Lung (tissue), 12 donors: ENCODE results near the gene FANCC. TPM values are rescaled to one million over a fixed set of nuclear protein-coding genes. Genes with fewer than 3 reads are reported as not detected.

Source experiments
- ATAC-seq: fragments of 200-7000 bp; cut with Tn5 transposase; one replicate; pipeline ENCODE4 v1.9.1; 2020; ENCODE audit warnings: moderate number of reproducible peaks; ENCODE audit not compliant: insufficient read depth, low FRiP score
- DNase-seq, 3 donors: peaks; one replicate each; pipeline ENCODE4 v3.0.0-alpha.2; 2013 to 2017
- H3K27ac ChIP-seq, 2 donors: one replicate each; pipeline ENCODE4 v1.5.1; 2013; ENCODE audit warnings: mild to moderate bottlenecking in 2 of 2, moderate library complexity in 2 of 2, control low read depth in 1 of 2, inconsistent platforms in 1 of 2, low read depth in 1 of 2, low read length in 1 of 2
- H3K27me3 ChIP-seq, 3 donors: one replicate each; pipeline ENCODE4 v1.5.1; 2013; ENCODE audit warnings: low read length in 2 of 3; ENCODE audit not compliant: control insufficient read depth in 3 of 3, insufficient read depth in 3 of 3
- H3K36me3 ChIP-seq, 4 donors: one replicate each; pipeline ENCODE4 v1.5.1; 2013; ENCODE audit warnings: low read length in 4 of 4, mild to moderate bottlenecking in 1 of 4, moderate library complexity in 1 of 4; ENCODE audit not compliant: control insufficient read depth in 4 of 4, insufficient read depth in 4 of 4
- H3K4me1 ChIP-seq, 5 donors: one replicate each; pipeline ENCODE4 v1.5.1; 2013; ENCODE audit warnings: low read length in 5 of 5, mild to moderate bottlenecking in 2 of 5, moderate library complexity in 1 of 5; ENCODE audit not compliant: control insufficient read depth in 5 of 5, insufficient read depth in 5 of 5
- H3K4me3 ChIP-seq: one replicate; pipeline ENCODE4 v1.5.1; 2013; ENCODE audit warnings: mild to moderate bottlenecking, control low read depth, moderate library complexity
- H3K9ac ChIP-seq, 2 donors: one replicate each; pipeline ENCODE4 v1.5.1; 2013; ENCODE audit warnings: low read length in 2 of 2, control low read depth in 1 of 2; ENCODE audit not compliant: insufficient read depth in 1 of 2
- H3K9me3 ChIP-seq, 4 donors: one replicate each; pipeline ENCODE4 v1.5.1; 2013; ENCODE audit warnings: low read length in 3 of 4, mild to moderate bottlenecking in 1 of 4, moderate library complexity in 1 of 4; ENCODE audit not compliant: control insufficient read depth in 4 of 4, insufficient read depth in 3 of 4
- WGBS, 2 donors: extraction: QIAGEN DNeasy Blood & Tissue Kit; methylation state at CpG; one replicate each; pipeline ENCODE4 v1.1.7; 2013; 5-methylcytosine and 5-hydroxymethylcytosine counted together
- polyA plus RNA-seq, 2 donors: library from polyadenylated mRNA; stranded (reverse); fragments of 200-250 nt; gene quantifications; one replicate each; pipeline ENCODE4 v1.2.1, GENCODE V29; 2013
- total RNA-seq, 2 donors: library from RNA; depleted of rRNA in 1 of 2; stranded (reverse); fragments of >200 nt in 1 of 2; gene quantifications; one replicate each; pipeline ENCODE4 v1.2.1, GENCODE V29; 2014 to 2021
- TF ChIP-seq, protein P1 (sequence below): IDR thresholded peaks from 2 replicates; pipeline ENCODE4 v1.5.1; 2012; ENCODE audit warnings: mild to moderate bottlenecking; ENCODE audit errors: control extremely low read depth, extremely low read depth
- donor health status: control.
- donor health status: control.
- donor health status: Bipolar disorder and iron deficiency.
- donor health status: healthy.
- donor health status: DM: yes; HTN: yes; CAD: no.

FANCC gene
- total and polyA plus RNA-seq, 4 donors = 4.4 to 20.0 (median 8.7) TPM

DNA sequence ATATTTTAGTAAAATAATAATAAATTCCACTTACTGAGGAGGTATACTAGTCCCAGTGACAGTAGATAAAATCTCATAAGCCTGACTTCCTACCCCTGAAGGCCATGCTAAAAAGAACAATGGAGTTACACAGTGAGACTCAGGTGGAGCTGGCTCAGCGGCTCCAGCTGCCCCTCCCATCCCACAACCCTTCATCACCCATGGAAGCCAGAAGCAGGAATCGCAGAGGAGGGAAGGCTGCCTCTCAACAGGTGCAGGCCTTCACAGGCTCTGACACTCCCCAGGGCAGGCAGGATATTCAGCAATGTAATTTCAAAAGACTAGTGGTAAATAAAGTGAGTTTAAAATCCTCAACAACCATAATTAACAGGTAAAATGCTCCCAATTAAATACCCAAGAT is 67.5 kb downstream of the FANCC start:
- Histone ChIP-seq H3K27ac (no peak overlapping the region), H3K9me3 (no peaks in the 10 kb centered on the region), H3K4me3 (no peak overlapping the region), H3K27me3 (no peaks in the 10 kb centered on the region), H3K9ac (no peak overlapping the region), H3K36me3 (peaks cover 0 to 12% (median 6%) of the 10 kb centered on the region in 4 donors), H3K4me1 (peaks cover 0 to 5% (median 0%) of the 10 kb centered on the region in 5 donors)
- ATAC-seq (no peak), DNase-seq (no peak)
- TF ChIP-seq, protein P1, sequence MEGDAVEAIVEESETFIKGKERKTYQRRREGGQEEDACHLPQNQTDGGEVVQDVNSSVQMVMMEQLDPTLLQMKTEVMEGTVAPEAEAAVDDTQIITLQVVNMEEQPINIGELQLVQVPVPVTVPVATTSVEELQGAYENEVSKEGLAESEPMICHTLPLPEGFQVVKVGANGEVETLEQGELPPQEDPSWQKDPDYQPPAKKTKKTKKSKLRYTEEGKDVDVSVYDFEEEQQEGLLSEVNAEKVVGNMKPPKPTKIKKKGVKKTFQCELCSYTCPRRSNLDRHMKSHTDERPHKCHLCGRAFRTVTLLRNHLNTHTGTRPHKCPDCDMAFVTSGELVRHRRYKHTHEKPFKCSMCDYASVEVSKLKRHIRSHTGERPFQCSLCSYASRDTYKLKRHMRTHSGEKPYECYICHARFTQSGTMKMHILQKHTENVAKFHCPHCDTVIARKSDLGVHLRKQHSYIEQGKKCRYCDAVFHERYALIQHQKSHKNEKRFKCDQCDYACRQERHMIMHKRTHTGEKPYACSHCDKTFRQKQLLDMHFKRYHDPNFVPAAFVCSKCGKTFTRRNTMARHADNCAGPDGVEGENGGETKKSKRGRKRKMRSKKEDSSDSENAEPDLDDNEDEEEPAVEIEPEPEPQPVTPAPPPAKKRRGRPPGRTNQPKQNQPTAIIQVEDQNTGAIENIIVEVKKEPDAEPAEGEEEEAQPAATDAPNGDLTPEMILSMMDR = no peak
- 68 to 78% methylated on average over 2 of the region's 2 CpGs for WGBS, 2 donors

DNA sequence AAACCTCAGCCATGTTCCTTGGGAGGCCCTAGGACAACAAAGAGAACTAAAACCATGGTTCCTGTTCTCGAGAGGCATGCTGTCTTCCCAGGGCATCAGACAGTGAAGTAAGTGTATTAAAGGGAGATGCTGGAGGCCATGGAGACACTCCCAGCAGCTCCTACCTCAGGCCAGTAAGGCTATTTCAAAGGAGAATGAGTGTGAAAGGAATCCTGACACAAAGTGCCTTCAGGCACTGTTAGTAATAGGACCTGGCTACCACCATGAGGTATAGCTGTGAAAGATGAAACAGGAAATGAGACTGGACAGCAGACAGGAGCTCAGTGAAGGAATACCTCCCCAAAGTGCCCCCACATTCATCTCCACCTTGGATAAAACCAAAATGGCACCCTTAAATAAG is 71.0 kb downstream of the FANCC start:
- no peak overlapping the region for H3K27ac ChIP-seq
- H3K4me1 ChIP-seq = peaks cover 0 to 5% (median 0%) of the 10 kb centered on the region in 5 donors
- H3K36me3 ChIP-seq = peaks cover 0 to 13% (median 6%) of the 10 kb centered on the region in 4 donors
- no peaks in the 10 kb centered on the region for H3K27me3 ChIP-seq
- WGBS, 2 donors = 86 to 91% methylated on average over 1 of the region's 1 CpG
- TF ChIP-seq, protein P1 = no peak
- ATAC-seq (no peak), DNase-seq (no peak)
- no peak overlapping the region for H3K4me3 ChIP-seq
- H3K9ac ChIP-seq = no peak overlapping the region
- H3K9me3 ChIP-seq = no peaks in the 10 kb centered on the region

DNA sequence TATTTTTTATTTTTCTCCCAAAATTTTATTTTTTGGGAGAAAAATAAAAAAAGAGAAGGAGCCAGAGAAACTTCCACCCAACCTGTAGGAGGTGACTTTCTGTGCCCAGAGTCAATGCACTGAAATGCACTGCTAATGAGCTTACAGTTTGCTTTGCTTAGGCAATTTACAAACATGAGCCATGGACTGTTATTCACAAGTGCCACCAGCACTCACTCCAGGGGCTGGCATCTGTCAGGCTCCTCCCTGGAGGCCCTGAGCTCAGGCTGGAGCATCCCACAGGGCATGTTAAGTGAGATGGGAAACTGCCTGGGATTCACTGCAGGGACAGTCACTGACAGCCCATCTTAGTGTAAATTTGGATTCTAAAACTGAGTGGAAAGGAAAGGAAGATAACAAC is 74.9 kb downstream of the FANCC start:
- Histone ChIP-seq H3K27ac (no peak overlapping the region), H3K9ac (no peak overlapping the region), H3K36me3 (peaks cover 0 to 12% (median 7%) of the 10 kb centered on the region in 4 donors), H3K4me1 (peaks cover 0 to 4% (median 0%) of the 10 kb centered on the region in 5 donors), H3K9me3 (no peaks in the 10 kb centered on the region), H3K4me3 (no peak overlapping the region), H3K27me3 (no peaks in the 10 kb centered on the region)
- DNase-seq = no peak
- TF ChIP-seq, protein P1 = no peak
- no peak for ATAC-seq

DNA sequence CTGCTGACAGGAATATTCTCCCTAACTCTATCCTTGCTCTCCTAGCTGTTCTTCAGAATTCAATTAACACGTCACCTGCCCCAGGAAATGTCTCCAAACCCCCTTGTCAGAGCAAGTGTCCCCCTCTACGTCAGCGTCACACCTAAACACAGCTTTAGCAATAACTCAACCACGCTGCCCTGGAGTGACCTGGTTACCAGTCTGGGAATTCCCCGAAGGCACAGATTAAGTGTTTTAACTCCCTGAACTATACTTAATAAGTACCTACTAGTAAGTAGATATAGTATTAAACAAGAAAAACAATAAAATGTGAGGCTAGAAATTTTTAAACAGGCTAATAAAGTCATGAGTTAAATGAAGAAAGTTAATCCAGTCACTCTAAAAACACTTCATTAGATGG is 78.4 kb downstream of the FANCC start:
- Histone ChIP-seq H3K4me3 (no peak overlapping the region), H3K9me3 (no peaks in the 10 kb centered on the region), H3K36me3 (peaks cover 0 to 6% (median 3%) of the 10 kb centered on the region in 4 donors), H3K27me3 (no peaks in the 10 kb centered on the region), H3K27ac (no peak overlapping the region), H3K4me1 (peaks cover 0 to 1% (median 0%) of the 10 kb centered on the region in 5 donors), H3K9ac (no peak overlapping the region)
- 85 to 95% methylated on average over 5 of the region's 5 CpGs for WGBS, 2 donors
- ATAC-seq = no peak
- TF ChIP-seq, protein P1 = no peak
- DNase-seq = no peak
